ENCODE measurements around the gene HTR3A.
A peak's percentile ranks its signal among the peaks of the same experiment; 100 is the strongest.

The HTR3A gene

DNA sequence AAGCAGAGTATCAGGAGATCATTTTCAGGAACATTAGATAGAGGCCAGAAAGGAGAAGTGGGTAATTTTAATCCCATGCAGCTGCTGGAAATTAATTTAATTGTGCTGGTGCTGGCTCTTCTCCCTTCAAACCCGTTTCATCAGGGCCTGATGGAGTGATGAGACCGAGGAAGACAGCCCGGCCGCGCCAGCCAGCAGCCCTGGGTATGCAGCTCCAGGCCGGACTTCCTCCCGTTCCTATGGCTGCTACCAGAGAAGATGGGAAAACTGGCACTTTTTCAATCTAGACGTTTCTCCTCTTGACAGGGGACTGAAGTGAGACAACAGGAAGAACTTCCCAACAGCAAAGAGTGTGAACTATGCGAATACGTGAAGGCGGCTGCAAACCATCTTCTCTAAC, 60.0 kb downstream of the HTR3A start:
- CTCF ChIA-PET = interaction anchor here (1.2 to 8.3 kb wide), 3 partner anchors 10 to 238 kb away, joined by 3 to 135 read pairs (median 6); no protein-coding TSS in a partner anchor
- TF ChIP-seq, protein P1, sequence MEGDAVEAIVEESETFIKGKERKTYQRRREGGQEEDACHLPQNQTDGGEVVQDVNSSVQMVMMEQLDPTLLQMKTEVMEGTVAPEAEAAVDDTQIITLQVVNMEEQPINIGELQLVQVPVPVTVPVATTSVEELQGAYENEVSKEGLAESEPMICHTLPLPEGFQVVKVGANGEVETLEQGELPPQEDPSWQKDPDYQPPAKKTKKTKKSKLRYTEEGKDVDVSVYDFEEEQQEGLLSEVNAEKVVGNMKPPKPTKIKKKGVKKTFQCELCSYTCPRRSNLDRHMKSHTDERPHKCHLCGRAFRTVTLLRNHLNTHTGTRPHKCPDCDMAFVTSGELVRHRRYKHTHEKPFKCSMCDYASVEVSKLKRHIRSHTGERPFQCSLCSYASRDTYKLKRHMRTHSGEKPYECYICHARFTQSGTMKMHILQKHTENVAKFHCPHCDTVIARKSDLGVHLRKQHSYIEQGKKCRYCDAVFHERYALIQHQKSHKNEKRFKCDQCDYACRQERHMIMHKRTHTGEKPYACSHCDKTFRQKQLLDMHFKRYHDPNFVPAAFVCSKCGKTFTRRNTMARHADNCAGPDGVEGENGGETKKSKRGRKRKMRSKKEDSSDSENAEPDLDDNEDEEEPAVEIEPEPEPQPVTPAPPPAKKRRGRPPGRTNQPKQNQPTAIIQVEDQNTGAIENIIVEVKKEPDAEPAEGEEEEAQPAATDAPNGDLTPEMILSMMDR (IDR thresholded peaks at IDR 0.05; ENCODE audit: insufficient read depth, low read length, missing control alignments) = no peak
- no peak overlapping the region for H3K4me3 ChIP-seq (ENCODE audit: low read depth, low read length)
- POLR2A ChIA-PET = no interaction called here
- no peak for DNase-seq (ENCODE audit: low read depth, low spot score)

GRCh38 chr11:114036147-114036811, 61.4 kb downstream of the HTR3A start:
- CTCF ChIA-PET = interaction anchor here (0.7 to 8.3 kb wide), 5 partner anchors 9 to 236 kb away, joined by 3 to 135 read pairs (median 3); no protein-coding TSS in a partner anchor

GRCh38 chr11:114036958-114037357, 62.0 kb downstream of the HTR3A start:
- no peak for DNase-seq (ENCODE audit: low read depth, low spot score)
- CTCF ChIA-PET = interaction anchor here (2.2 to 8.3 kb wide), 2 partner anchors 8 to 225 kb away, joined by 6 to 135 read pairs; no protein-coding TSS in a partner anchor
- H3K4me3 ChIP-seq (ENCODE audit: low read depth, low read length) = no peak overlapping the region
- POLR2A ChIA-PET = no interaction called here
- TF ChIP-seq, protein P1 (IDR thresholded peaks at IDR 0.05; ENCODE audit: insufficient read depth, low read length, missing control alignments) = no peak

More at GRCh38 chr11:114036147-114036811, 61.4 kb downstream of the HTR3A start:
- DNase-seq (ENCODE audit: low read depth, low spot score) = no peak
- TF ChIP-seq, protein P1 (IDR thresholded peaks at IDR 0.05; ENCODE audit: insufficient read depth, low read length, missing control alignments) = peak; percentile 79
- H3K4me3 ChIP-seq (ENCODE audit: low read depth, low read length) = peak overlapping the region; percentile 37
- POLR2A ChIA-PET = no interaction called here

GRCh38 chr11:114039551-114039950, 64.6 kb downstream of the HTR3A start:
- DNase-seq (ENCODE audit: low read depth, low spot score) = no peak
- ChIA-PET CTCF (interaction anchor here (8.3 kb wide), 1 partner anchor 222 kb away, joined by 135 read pairs; no protein-coding TSS in a partner anchor), POLR2A (no interaction called here)
- H3K4me3 ChIP-seq (ENCODE audit: low read depth, low read length) = no peak overlapping the region
- TF ChIP-seq, protein P1 (IDR thresholded peaks at IDR 0.05; ENCODE audit: insufficient read depth, low read length, missing control alignments) = no peak

Data from AG04449 (cell line).